CMK (cell line): ENCODE results near the gene PHKA2.
"Not testable (repeated sequence)": the region's sequence is repeated elsewhere in the genome, so short reads cannot be mapped to it uniquely, and the experiment has no call there.

Experiments
- DNase-seq: peaks from one replicate; pipeline ENCODE4 v3.0.0-alpha.2; 2010; ENCODE audit warnings: low read depth

PHKA2 gene

DNA sequence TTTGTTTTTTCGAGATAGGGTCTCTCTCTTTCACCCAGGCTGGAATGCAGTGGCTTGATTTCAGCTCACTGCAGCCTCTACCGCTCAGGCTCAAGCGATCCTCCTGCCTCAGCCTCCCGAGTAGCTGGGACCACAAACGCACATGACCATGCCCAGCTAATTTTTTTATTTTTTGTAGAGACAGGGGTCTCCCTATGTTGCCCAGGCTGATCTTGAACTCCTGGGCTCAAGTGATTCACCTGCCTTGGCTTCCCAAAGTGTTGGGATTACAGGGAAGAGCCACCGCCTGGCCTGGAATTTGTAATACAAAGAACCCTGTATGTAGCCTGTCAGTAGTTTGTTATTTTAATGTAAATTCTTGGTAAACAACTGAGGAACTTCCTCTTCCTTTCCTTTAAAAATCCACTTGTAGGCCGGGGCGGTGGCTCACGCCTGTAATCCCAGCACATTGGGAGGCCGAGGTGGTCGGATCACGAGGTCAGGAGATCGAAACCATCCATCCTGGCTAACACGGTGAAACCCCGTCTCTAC is 119.5 kb downstream of the PHKA2 start:
- DNase-seq = no peak

- DNase-seq = no peak
These were observed 122.4 kb downstream of the PHKA2 start for GRCh38 chrX:18861511-18861910.

- no peak for DNase-seq
These were observed 127.3 kb downstream of the PHKA2 start for GRCh38 chrX:18856645-18856997.

DNA sequence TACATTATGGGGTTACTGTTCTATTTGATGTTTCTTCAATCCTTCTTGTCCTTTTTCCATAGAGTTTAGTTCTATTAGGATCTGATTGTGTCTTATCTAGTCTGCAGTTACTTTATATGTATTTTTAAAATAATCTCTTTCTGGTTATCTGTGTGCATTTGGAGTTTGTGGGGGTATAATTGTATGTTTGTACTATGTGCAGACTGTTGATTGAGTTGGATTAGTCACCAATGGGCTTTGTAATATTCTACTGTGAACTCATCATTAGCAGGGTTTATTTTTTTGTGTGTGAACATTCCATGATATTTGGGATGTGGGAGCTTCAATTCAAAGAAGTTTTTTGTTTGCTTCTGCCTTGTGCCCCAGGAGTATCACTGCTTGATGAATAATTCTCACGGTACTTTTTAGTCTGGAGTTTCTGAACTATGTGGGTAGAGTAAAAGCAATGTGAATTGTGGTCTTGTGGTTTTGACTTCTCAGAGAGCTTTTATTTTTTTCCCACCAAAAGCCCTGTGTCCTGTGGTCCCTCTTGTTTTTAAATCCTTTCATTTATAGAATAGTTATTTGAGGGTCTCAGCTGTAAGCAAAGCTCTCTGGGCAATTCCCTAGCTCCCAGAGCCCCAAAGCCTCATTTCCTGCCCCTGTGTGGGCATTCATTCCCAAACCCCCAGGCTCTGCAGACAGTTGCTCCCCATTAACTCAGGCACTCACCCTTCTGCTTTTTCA is 127.8 kb downstream of the PHKA2 start:
- no peak for DNase-seq

- not testable (repeated sequence) for DNase-seq
These were observed 136.0 kb downstream of the PHKA2 start for GRCh38 chrX:18847901-18848300.
